Vagina (tissue), 2 donors: ENCODE measurements around the gene DOCK2. TPM values are rescaled to one million over a fixed set of nuclear protein-coding genes. Genes with fewer than 3 reads are reported as not detected.

Experiments
- DNase-seq, 2 donors: peaks; one replicate each; pipeline ENCODE4 v3.0.0-alpha.2; 2017; ENCODE audit errors: extremely low spot score in 2 of 2
- H3K27ac ChIP-seq: fragments of 200-600 bp; sonication (generic); one replicate; pipeline ENCODE4 v1.5.1; 2019
- H3K27me3 ChIP-seq: fragments of 200-600 bp; sonication (generic); one replicate; pipeline ENCODE4 v1.5.1; 2019
- H3K36me3 ChIP-seq, 2 donors: fragments of 200-600 bp; sonication (generic); one replicate each; pipeline ENCODE4 v1.5.1; 2017 to 2019
- H3K4me1 ChIP-seq: fragments of 200-600 bp; sonication (generic); one replicate; pipeline ENCODE4 v1.5.1; 2019
- H3K4me3 ChIP-seq, 2 donors: fragments of 200-600 bp; sonication (generic); 1 replicate in 1 of 2; 2 replicates in 1 of 2; pipeline ENCODE4 v1.5.1; 2016 to 2019
- H3K9me3 ChIP-seq: fragments of 200-600 bp; sonication (generic); one replicate; pipeline ENCODE4 v1.5.1; 2019
- CTCF ChIP-seq, 3 experiments: fragments of 450-650 bp in 2 of 3; fragments of 200-600 bp in 1 of 3; sonication (generic) in 1 of 3; IDR thresholded peaks; one replicate each; pipeline ENCODE4 v1.5.1; 2017 to 2019; ENCODE audit warnings: antibody characterized with exemption in 3 of 3, mild to moderate bottlenecking in 2 of 3, moderate library complexity in 2 of 3
- POLR2A ChIP-seq, 2 donors: fragments of 450-650 bp; IDR thresholded peaks; one replicate each; pipeline ENCODE4 v1.6.1; 2017; ENCODE audit warnings: antibody characterized with exemption in 2 of 2, mild to moderate bottlenecking in 2 of 2, moderate library complexity in 2 of 2
- POLR2AphosphoS5 ChIP-seq, 2 donors: sonication (generic); formaldehyde crosslinking; IDR thresholded peaks; one replicate each; pipeline ENCODE4 v1.9.0; 2017; ENCODE audit warnings: antibody characterized with exemption in 2 of 2, mild to moderate bottlenecking in 2 of 2, low read depth in 1 of 2; ENCODE audit not compliant: insufficient read depth in 1 of 2
- intact Hi-C: fragments of 100-400 bp; cut with DNase I; formaldehyde crosslinking; loops from one replicate; pipeline ENCODE4 v1.15.1; 2023
- total RNA-seq: library from RNA; depleted of rRNA; stranded (reverse); fragments of >200 nt; gene quantifications from one replicate; pipeline ENCODE4 v1.2.3, GENCODE V29; 2016

The DOCK2 gene
- total RNA-seq, 1 donor from 2014 or later = 18.2 TPM

- Histone ChIP-seq H3K9me3 (no peaks in the 10 kb centered on the region), H3K4me1 (no peaks in the 10 kb centered on the region), H3K27ac (no peak overlapping the region), H3K27me3 (no peaks in the 10 kb centered on the region), H3K36me3 (no peaks in the 10 kb centered on the region), H3K4me3 (no peak overlapping the region)
- TF ChIP-seq CTCF (IDR thresholded peaks at IDR 0.05) (no peak), POLR2AphosphoS5 (IDR thresholded peaks at IDR 0.05; ENCODE audit: insufficient read depth in 1 of 2, low read depth in 1 of 2) (no peak), POLR2A (IDR thresholded peaks at IDR 0.05) (no peak)
- intact Hi-C loops = no loop called here
- no peak for DNase-seq
These were observed 277.7 kb downstream of the DOCK2 start for GRCh38 chr5:169914766-169915165.

GRCh38 chr5:169917500-169917899 is 280.4 kb downstream of the DOCK2 start:
- Histone ChIP-seq H3K4me3 (no peak overlapping the region), H3K27me3 (no peaks in the 10 kb centered on the region), H3K36me3 (no peaks in the 10 kb centered on the region), H3K27ac (no peak overlapping the region), H3K4me1 (no peaks in the 10 kb centered on the region), H3K9me3 (no peaks in the 10 kb centered on the region)
- TF ChIP-seq POLR2A (IDR thresholded peaks at IDR 0.05) (no peak), CTCF (IDR thresholded peaks at IDR 0.05) (no peak), POLR2AphosphoS5 (IDR thresholded peaks at IDR 0.05; ENCODE audit: insufficient read depth in 1 of 2, low read depth in 1 of 2) (no peak)
- intact Hi-C loops = no loop called here
- DNase-seq = no peak

GRCh38 chr5:169918228-169918627 is 281.2 kb downstream of the DOCK2 start:
- no peak for DNase-seq
- Histone ChIP-seq H3K27ac (no peak overlapping the region), H3K9me3 (no peaks in the 10 kb centered on the region), H3K4me1 (no peaks in the 10 kb centered on the region), H3K27me3 (no peaks in the 10 kb centered on the region), H3K36me3 (no peaks in the 10 kb centered on the region), H3K4me3 (no peak overlapping the region)
- intact Hi-C loops = no loop called here
- TF ChIP-seq POLR2AphosphoS5 (IDR thresholded peaks at IDR 0.05; ENCODE audit: insufficient read depth in 1 of 2, low read depth in 1 of 2) (no peak), CTCF (IDR thresholded peaks at IDR 0.05) (no peak), POLR2A (IDR thresholded peaks at IDR 0.05) (no peak)

GRCh38 chr5:169920474-169920873 is 283.4 kb downstream of the DOCK2 start:
- Histone ChIP-seq H3K27me3 (no peaks in the 10 kb centered on the region), H3K36me3 (no peaks in the 10 kb centered on the region), H3K4me1 (no peaks in the 10 kb centered on the region), H3K4me3 (no peak overlapping the region), H3K9me3 (no peaks in the 10 kb centered on the region), H3K27ac (no peak overlapping the region)
- TF ChIP-seq CTCF (IDR thresholded peaks at IDR 0.05) = no peak
- no peak for DNase-seq
- intact Hi-C loops = no loop called here

GRCh38 chr5:169921384-169921783 is 284.3 kb downstream of the DOCK2 start:
- Histone ChIP-seq H3K27ac (no peak overlapping the region), H3K36me3 (no peaks in the 10 kb centered on the region), H3K4me1 (no peaks in the 10 kb centered on the region), H3K27me3 (no peaks in the 10 kb centered on the region), H3K4me3 (no peak overlapping the region), H3K9me3 (no peaks in the 10 kb centered on the region)
- intact Hi-C loops = no loop called here
- DNase-seq = no peak
- TF ChIP-seq CTCF (IDR thresholded peaks at IDR 0.05) (no peak), POLR2AphosphoS5 (IDR thresholded peaks at IDR 0.05; ENCODE audit: insufficient read depth in 1 of 2, low read depth in 1 of 2) (no peak), POLR2A (IDR thresholded peaks at IDR 0.05) (no peak)
